Fibroblast of lung (primary cell): ENCODE results near the gene A3GALT2. TPM values are rescaled to one million over a fixed set of nuclear protein-coding genes. Genes with fewer than 3 reads are reported as not detected.

Source experiments
- DNase-seq, 2 donors: peaks; one replicate each; pipeline versions ENCODE4 v3.0.0 to v3.0.0-alpha.2; 2010; ENCODE audit warnings: low read depth in 2 of 2
- H2AFZ ChIP-seq: 2 replicates; pipeline ENCODE4 v1.5.1; 2012; ENCODE audit warnings: low read length, control low read depth, inconsistent platforms
- H3K27ac ChIP-seq: 2 replicates; pipeline ENCODE4 v1.5.1; 2011; ENCODE audit warnings: low read length, control low read depth; ENCODE audit not compliant: insufficient read depth
- H3K27me3 ChIP-seq: 2 replicates; pipeline ENCODE4 v1.5.1; 2011; ENCODE audit warnings: mild to moderate bottlenecking, low read length; ENCODE audit not compliant: control insufficient read depth, insufficient read depth
- H3K36me3 ChIP-seq: 2 replicates; pipeline ENCODE4 v1.5.1; 2011; ENCODE audit warnings: low read length; ENCODE audit not compliant: control insufficient read depth, insufficient read depth
- H3K4me1 ChIP-seq: 2 replicates; pipeline ENCODE4 v1.5.1; 2011; ENCODE audit warnings: low read length; ENCODE audit not compliant: control insufficient read depth, insufficient read depth; ENCODE audit errors: extremely low read depth
- H3K4me2 ChIP-seq: 2 replicates; pipeline ENCODE4 v1.5.1; 2011; ENCODE audit warnings: low read length, control low read depth; ENCODE audit not compliant: insufficient read depth; ENCODE audit errors: extremely low read depth
- H3K4me3 ChIP-seq, 4 experiments: fragments of 200-600 bp in 1 of 4; sonication (generic) in 1 of 4; replicated peaks in 1 of 4; 2 replicates each; pipeline ENCODE4 v1.5.1; 2011 to 2016; ENCODE audit warnings: low read length in 4 of 4, low read depth in 3 of 4, mild to moderate bottlenecking in 3 of 4, control low read depth in 2 of 4, inconsistent platforms in 1 of 4, mixed read lengths in 1 of 4; ENCODE audit not compliant: insufficient read depth in 1 of 4; ENCODE audit errors: control extremely low read depth in 1 of 4
- H3K79me2 ChIP-seq: 2 replicates; pipeline ENCODE4 v1.5.1; 2012; ENCODE audit warnings: mild to moderate bottlenecking, low read length, inconsistent platforms; ENCODE audit not compliant: control insufficient read depth, insufficient read depth
- H3K9ac ChIP-seq: 2 replicates; pipeline ENCODE4 v1.5.1; 2011; ENCODE audit warnings: mild to moderate bottlenecking, low read length, control low read depth; ENCODE audit not compliant: insufficient read depth
- H3K9me3 ChIP-seq: 2 replicates; pipeline ENCODE4 v1.5.1; 2012; ENCODE audit warnings: low read depth, low read length; ENCODE audit not compliant: control insufficient read depth, insufficient read depth
- H4K20me1 ChIP-seq: 2 replicates; pipeline ENCODE4 v1.5.1; 2011; ENCODE audit warnings: low read length; ENCODE audit not compliant: control insufficient read depth, insufficient read depth; ENCODE audit errors: extremely low read depth
- EZH2 ChIP-seq: IDR thresholded peaks from 2 replicates; pipeline ENCODE4 v1.5.1; 2012; ENCODE audit warnings: low read length, control low read depth, mild to moderate bottlenecking; ENCODE audit errors: missing control alignments
- polyA plus RNA-seq, 2 donors: library from polyadenylated mRNA; depleted of rRNA in 1 of 2; stranded (reverse) in 1 of 2; unstranded in 1 of 2; fragments of >200 nt; gene quantifications; 2 replicates each; pipeline ENCODE4 v1.2.1, GENCODE V29; 2011 to 2012; ENCODE audit warnings: missing spikeins in 1 of 2
- total RNA-seq: library from RNA; depleted of rRNA; stranded (reverse); fragments of >200 nt; gene quantifications from 2 replicates; pipeline ENCODE4 v1.2.1, GENCODE V29; 2014
- TF ChIP-seq, protein P1 (sequence below), 2 donors: IDR thresholded peaks in 1 of 2; conservative IDR thresholded peaks in 1 of 2; 1 replicate in 1 of 2; 2 replicates in 1 of 2; pipeline ENCODE4 v1.5.1; 2011 to 2012; ENCODE audit warnings: low read length in 2 of 2, control low read depth in 1 of 2, inconsistent platforms in 1 of 2, low read depth in 1 of 2, mild to moderate bottlenecking in 1 of 2

Gene A3GALT2
- total and polyA plus RNA-seq, 2 donors (not counting 1 experiment from before 2014, with no cell fraction given): not detected

DNA sequence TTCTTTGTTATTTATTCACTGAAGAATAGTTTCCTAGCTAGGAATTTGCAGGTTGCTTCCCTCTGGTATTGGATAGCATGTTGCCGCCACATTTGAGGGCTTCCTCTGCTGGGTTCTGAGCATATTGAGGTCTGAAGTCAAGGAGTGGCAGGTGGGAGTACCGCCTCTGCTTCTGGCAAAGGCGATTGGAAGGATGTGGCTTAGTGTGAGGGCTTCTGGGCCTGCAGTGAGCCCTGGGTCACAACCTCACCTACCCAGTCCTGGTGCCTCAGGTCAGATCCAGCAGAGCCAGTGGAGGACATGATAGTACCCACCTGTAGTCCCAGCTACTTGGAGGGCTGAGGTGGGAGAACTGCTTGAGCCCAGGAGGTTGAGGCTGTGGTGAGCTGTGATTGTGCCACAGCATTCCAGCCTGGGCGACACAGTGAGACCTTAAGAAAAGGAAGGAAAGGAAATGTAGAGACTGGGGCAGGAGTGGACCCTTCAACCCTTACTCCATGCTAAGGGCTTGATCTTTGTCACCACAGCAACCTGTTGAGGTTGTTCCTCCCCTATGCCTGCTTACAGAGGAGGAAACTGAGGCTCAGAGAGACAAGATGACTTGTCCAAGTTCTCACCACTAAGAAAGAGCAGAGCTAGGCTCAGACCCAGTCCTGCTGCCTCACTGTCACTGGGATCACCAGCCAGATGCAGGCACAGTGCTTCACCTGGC, 22.8 kb downstream of the A3GALT2 start:
- Histone ChIP-seq H4K20me1 (no peaks in the 10 kb centered on the region), H2AFZ (no peak overlapping the region), H3K36me3 (peaks cover 4% of the 10 kb centered on the region), H3K4me1 (peaks cover 10% of the 10 kb centered on the region), H3K4me2 (no peak overlapping the region), H3K27ac (no peak overlapping the region), H3K79me2 (no peaks in the 10 kb centered on the region), H3K9me3 (no peaks in the 10 kb centered on the region), H3K4me3 (no peak overlapping the region), H3K9ac (no peak overlapping the region), H3K27me3 (no peaks in the 10 kb centered on the region)
- no peak for DNase-seq
- TF ChIP-seq EZH2: no peak
- TF ChIP-seq, protein P1, sequence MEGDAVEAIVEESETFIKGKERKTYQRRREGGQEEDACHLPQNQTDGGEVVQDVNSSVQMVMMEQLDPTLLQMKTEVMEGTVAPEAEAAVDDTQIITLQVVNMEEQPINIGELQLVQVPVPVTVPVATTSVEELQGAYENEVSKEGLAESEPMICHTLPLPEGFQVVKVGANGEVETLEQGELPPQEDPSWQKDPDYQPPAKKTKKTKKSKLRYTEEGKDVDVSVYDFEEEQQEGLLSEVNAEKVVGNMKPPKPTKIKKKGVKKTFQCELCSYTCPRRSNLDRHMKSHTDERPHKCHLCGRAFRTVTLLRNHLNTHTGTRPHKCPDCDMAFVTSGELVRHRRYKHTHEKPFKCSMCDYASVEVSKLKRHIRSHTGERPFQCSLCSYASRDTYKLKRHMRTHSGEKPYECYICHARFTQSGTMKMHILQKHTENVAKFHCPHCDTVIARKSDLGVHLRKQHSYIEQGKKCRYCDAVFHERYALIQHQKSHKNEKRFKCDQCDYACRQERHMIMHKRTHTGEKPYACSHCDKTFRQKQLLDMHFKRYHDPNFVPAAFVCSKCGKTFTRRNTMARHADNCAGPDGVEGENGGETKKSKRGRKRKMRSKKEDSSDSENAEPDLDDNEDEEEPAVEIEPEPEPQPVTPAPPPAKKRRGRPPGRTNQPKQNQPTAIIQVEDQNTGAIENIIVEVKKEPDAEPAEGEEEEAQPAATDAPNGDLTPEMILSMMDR (conservative IDR thresholded peaks at IDR 0.05 in 1 of 2, IDR thresholded peaks at IDR 0.05 in 1 of 2; ENCODE audit: low read depth in 1 of 2, low read length in 2 of 2): no peak

DNA sequence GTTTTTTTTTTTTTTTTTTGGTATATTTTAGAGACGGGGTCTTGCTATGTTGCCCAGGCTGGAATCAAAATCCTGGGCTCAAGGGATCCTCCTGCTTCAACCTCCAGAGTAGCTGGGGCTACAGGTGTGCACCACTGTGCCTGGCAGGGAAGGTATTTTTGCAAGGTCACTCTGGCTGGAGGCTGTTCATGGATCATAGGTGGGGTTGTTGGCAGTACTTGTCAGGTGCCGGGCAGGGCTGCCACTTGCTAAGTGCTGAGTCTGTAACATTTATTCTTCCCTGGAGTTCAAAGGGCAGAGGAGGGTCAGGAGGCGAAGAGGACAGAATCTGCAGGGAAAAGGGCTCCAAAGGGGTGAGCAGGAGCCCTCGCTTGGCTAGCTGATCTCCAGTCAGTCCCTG, 24.1 kb downstream of the A3GALT2 start:
- H3K4me2 ChIP-seq: no peak overlapping the region
- H4K20me1 ChIP-seq: no peaks in the 10 kb centered on the region
- no peak overlapping the region for H3K27ac ChIP-seq
- no peak overlapping the region for H3K4me3 ChIP-seq
- H3K9ac ChIP-seq: no peak overlapping the region
- no peaks in the 10 kb centered on the region for H3K27me3 ChIP-seq
- no peak overlapping the region for H2AFZ ChIP-seq
- H3K36me3 ChIP-seq: peaks cover 4% of the 10 kb centered on the region
- TF ChIP-seq, protein P1 (conservative IDR thresholded peaks at IDR 0.05 in 1 of 2, IDR thresholded peaks at IDR 0.05 in 1 of 2; ENCODE audit: low read depth in 1 of 2, low read length in 2 of 2): no peak
- no peak for TF ChIP-seq EZH2
- DNase-seq: no peak
- H3K4me1 ChIP-seq: peaks cover 10% of the 10 kb centered on the region
- H3K79me2 ChIP-seq: no peaks in the 10 kb centered on the region
- H3K9me3 ChIP-seq: no peaks in the 10 kb centered on the region

DNA sequence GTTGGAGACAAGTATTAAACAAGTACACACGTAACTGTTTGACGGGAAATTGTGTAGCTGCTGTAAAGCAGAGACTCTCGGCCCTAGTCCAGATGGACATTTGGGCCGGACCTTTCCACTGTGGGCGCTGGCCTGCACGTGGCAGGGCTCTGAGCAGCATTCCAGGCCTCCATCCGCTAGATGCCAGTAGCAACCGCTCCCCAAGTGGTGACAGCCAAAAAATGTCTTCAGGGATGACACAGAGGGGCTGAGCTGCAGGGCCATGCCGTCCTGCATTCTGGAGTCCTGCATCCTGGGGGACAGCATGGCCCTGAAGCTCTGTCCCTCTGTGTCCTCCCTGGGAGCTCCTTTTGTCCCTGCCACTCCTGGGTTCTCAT, 24.8 kb downstream of the A3GALT2 start:
- H3K27ac ChIP-seq: peak overlapping the region; percentile 19
- no peak for DNase-seq

More for the DNA sequence above, 24.8 kb downstream of the A3GALT2 start:
- Histone ChIP-seq H3K4me1 (peaks cover 9% of the 10 kb centered on the region), H2AFZ (no peak overlapping the region), H3K4me2 (no peak overlapping the region), H3K79me2 (no peaks in the 10 kb centered on the region), H3K36me3 (peaks cover 4% of the 10 kb centered on the region), H3K4me3 (no peak overlapping the region), H3K9ac (no peak overlapping the region), H4K20me1 (no peaks in the 10 kb centered on the region), H3K9me3 (no peaks in the 10 kb centered on the region), H3K27me3 (no peaks in the 10 kb centered on the region)
- TF ChIP-seq, protein P1 (conservative IDR thresholded peaks at IDR 0.05 in 1 of 2, IDR thresholded peaks at IDR 0.05 in 1 of 2; ENCODE audit: low read depth in 1 of 2, low read length in 2 of 2): no peak
- TF ChIP-seq EZH2: no peak
